ENCODE data around the gene SEC23IP.

Gene SEC23IP

GRCh38 chr10:119942973-119943372 lies 50.4 kb downstream of the SEC23IP start:
- DNase-seq = no peak

- no peak for DNase-seq
Observed at GRCh38 chr10:119945805-119946204, 53.3 kb downstream of the SEC23IP start.

GRCh38 chr10:119947300-119947699 lies 54.8 kb downstream of the SEC23IP start:
- DNase-seq = no peak

DNA sequence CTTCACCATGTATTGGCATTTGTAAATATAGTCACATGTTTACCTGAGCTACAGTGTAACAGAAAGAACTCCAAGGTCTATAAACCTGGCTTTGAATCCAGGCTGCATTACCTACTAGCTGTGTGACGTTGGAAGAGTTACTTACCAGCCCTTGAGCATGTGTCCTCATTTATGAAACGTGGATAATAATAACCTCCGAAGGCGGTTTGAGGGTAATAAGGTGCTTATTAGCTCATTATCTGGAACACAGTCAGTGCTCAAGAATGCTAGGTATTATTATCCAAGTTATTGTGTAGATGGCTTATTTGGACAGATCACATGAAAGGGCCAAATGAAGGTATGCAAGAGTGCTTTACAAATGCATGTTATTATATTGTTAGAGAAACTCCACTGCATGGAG lies 64.9 kb downstream of the SEC23IP start:
- DNase-seq = no peak

GRCh38 chr10:119962837-119963236 lies 70.3 kb downstream of the SEC23IP start:
- DNase-seq = no peak

- DNase-seq = no peak
Observed at GRCh38 chr10:119967066-119967465, 74.5 kb downstream of the SEC23IP start.

DNA sequence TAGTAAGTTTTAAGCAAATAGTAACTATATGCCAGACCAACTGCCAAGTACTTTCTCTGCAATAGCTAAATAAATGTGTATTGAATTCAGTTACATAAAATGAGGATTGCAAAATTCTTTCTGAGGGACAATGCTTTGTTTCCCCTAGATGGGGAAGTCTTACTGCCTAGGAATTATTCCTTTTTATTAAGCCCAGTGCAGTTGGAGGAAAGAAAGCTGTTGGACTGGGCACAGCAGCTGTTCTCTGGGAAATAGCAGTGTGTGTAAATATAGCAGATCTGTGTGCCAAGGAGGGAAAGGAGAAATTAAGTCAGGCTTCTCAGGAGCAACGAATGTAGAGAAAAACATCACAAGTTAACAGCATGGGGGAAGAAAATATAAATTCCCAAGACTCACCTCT lies 77.1 kb downstream of the SEC23IP start:
- DNase-seq = no peak

- DNase-seq = no peak
Observed at GRCh38 chr10:119970107-119970506, 77.6 kb downstream of the SEC23IP start.

- no peak for DNase-seq
Observed at GRCh38 chr10:119970963-119971362, 78.4 kb downstream of the SEC23IP start.

DNA sequence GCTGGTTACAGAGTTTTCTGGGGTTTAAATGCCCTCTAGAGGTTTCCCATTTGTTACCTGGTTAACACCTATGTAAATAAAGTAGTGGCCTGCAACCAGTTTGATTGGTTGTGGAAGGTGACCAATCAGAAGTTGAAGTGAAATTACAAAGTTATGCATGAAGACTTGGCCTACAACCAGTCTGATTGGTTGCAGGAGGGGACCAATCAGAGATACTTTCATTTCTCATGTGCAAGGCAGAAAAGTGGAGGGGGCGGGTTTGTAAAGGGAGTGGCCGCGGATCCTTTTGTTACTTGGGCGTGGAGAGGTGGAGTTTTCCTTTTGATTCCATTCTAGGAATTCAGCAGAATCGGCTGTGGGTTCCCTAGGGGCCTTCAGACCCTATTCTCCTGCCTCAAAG lies 80.8 kb downstream of the SEC23IP start:
- DNase-seq = no peak

DNA sequence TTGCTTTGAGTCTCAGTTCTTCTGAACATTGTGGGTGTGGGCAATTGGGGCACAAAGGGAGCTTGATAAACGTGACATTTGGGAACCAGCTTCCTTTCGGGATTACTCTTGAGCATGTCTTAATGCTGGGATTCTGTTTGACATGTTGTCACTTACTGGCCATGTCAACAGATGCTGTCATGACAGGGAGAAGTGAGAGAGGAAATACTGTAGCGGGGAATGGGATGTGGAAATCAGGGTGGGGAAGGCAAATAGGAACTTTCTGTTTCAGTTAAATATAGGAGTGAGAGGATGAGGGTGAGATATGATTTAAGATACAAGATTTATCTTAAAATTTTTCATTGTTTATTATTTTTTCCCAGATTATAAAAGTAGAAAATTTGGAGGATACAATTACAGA lies 83.9 kb downstream of the SEC23IP start:
- DNase-seq = no peak

GRCh38 chr10:119980956-119981750 lies 88.6 kb downstream of the SEC23IP start:
- DNase-seq = no peak

- no peak for DNase-seq
Observed at GRCh38 chr10:119981826-119982225, 89.3 kb downstream of the SEC23IP start.

DNA sequence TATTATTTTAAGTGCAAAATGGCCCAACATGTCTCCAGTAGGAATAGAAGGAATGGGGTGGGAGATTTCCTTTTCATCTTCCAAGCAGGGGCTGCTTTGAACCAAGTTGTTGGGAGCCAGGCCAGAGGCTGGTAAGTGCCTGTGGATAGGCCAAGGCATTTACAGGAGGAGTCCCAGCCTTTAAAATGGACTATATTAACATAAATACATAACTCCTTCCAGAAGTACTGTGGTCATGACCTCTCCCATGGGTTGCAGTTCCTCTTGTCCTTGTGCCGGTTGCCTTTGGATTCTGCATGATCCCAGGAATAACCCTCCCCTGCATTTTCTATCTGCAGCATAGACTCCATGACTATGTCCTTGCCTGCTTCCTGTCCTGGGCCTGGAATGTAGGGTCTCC lies 95.8 kb downstream of the SEC23IP start:
- no peak for DNase-seq

DNA sequence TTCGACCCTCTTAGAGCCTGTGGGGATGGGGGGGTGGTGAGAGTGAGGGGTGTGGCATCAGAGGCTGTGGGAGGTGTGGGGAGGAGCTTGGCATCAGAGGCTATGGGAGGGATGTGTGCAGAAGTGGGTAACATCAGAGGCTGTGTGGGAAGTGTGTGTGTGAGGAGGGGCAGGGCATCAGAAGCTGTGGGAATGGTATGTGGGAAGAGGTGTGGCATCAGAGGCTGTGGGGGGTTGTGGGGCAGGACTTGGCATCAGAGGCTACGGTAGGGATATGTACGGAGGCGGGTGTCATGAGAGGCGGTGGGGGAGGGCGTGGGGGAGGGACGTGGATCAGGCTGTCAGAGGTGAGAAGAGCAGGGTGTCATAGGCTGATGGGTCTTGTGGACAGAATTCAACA lies 97.4 kb downstream of the SEC23IP start:
- no peak for DNase-seq

DNA sequence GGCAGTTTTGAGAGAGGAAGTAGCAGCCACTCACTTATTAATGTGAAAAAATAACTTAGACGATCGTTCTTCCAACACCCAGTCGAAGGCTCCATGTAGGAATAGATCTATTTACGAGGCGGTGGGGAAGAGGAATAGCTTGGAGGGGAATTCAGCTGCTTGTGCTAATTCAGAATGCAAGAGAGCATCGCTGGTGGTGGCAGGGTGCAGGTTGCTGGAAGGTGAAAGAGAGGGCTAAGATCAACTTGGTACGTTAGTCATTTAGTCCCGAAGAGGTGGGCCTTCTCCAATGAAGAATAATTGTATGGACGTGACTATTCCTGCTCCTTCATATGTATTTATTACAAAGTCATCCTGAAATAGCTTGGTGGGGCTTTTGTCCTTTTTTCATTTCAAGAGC lies 98.5 kb downstream of the SEC23IP start:
- DNase-seq = no peak

- no peak for DNase-seq
Observed at GRCh38 chr10:119991816-119992215, 99.3 kb downstream of the SEC23IP start.
